Stimulated activated CD4-positive, alpha-beta T cell treated with anti-CD3 and anti-CD28 coated beads, Interleukin-4, amount 100 ng/mL, for 48 hours (primary cell): ENCODE data around the gene SSPN.
"Not testable (repeated sequence)": the region's sequence is repeated elsewhere in the genome, so short reads cannot be mapped to it uniquely, and the experiment has no call there.

Experiments used
- DNase-seq, 2 donors: peaks; one replicate each; pipeline ENCODE4 v3.0.0-alpha.2; 2020; ENCODE audit warnings: low read depth in 2 of 2

The SSPN gene

DNA sequence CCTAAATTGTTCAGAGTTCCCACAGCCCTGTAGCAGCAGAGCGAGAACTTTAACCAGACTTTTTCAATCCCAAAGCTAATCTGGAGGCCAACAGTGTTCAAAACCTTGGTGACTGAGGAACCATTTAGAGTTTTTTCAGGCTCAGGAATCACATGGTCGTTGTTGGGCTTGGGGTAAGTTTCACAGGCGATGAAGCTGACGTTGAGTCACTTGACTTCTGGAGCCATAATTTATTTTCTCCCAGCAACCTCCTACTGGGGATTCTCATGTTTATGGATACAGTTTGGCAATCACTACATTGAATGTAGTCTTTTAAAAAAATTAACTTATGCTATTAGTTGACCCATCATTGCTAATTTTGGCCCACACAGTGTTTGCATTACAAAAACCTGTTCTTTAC lies 34.5 kb downstream of the SSPN start:
- DNase-seq = no peak

DNA sequence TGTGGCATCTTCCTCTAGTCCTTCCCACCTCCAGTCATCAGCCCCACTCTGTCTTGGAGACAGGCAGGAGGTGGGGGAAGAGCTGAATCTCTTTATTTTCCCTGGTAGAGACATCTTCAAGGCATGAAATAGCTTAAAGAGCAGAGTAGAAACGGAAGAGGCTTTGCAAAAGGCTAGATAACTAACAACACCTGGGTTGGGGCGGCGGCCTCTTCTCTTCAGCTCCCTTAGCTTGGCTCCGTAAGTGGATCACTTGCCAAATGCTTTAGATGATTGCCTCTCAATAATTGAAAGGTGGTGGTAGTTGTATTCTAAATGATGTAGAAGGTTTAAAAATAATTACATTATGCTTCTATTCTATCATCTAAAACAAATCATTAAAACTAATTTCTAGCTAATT lies 36.1 kb downstream of the SSPN start:
- no peak for DNase-seq

DNA sequence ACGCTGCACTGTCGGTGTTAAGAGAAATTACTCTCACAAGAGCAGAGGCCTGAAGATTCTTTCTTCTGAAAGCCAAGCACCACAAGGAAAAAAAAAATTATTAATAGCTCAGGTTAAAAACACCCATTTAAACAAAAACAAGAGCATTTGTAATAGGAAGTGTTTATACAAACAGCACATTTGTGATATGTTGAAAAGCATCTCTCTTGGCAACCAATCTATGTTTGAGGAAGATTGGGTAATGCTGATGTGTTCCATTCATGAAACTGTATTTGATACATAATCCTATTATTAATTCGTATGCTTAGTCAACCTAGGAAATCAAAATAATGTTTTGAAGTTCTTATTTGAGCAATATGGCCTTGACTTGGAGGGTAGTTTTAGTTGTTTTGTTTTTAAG lies 36.5 kb downstream of the SSPN start:
- DNase-seq = no peak

DNA sequence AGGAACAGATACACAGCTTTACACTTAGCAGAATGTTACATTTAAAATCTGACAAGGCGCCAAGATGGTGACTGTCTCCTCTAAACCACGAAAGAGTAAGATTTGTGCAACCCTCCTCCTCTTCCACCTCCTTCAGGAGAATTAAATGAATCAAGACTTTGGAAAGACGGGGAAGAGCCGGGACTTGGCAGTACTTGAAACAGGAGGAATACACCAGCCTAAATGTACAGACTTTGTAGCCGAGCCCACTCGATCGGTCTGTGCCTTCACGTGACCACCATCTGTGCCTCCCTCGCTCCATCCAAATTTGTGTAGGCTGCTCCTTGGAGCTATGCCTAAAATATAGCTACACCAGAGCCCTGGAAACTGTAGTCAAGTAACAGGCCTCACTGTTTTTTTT lies 38.3 kb downstream of the SSPN start:
- no peak for DNase-seq

DNA sequence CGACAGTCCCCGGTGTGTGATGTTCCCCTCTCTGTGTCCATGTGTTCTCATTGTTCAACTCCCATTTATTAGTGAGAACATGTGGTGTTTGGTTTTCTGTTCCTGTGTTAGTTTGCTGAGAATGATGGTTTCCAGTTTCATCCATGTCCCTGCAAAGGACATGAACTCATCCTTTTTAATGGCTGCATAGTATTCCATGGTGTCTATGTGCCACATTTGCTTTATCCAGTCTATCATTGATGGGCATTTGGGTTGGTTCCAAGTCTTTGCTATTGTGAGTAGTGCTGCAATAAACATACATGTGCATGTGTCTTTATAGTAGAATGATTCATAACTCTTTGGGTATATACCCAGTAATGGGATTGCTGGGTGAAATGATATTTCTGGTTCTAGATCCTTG lies 40.1 kb downstream of the SSPN start:
- DNase-seq = not testable (repeated sequence)

DNA sequence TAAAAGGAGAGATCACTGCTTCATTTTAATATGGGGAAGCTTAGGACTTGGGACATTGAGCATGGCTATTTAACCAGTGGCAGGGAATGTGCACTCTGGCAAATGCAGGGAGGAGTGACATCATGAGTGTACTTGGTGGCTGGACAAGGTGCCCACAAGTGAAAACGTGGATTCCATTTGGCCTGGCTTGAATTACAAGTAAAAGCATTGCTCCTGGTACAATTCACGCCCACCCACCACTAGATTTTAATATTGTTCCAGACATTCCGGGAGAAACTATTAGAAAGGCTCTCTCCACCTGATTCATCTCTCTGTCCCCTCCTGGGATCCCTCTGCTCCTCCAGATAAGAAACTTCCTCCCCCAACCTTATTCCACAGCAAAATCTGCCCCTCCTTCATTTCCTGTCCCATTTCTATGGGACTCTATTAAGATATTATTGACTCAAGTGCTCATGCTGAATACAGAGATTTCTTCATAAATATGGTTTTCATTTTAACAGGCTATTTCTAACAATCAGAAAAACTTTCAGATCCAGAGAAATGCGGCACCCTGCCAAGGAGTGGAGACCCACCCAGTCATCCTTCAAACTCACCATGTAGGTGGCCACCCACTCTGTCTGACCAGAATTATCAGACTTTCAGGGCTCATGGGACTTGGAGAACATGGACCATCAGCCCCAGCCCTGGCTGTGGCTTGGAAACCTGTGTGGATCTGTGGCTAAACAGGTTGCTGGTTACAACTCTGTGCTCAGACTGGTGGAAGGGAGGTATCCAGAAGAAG lies 43.2 kb downstream of the SSPN start:
- no peak for DNase-seq

DNA sequence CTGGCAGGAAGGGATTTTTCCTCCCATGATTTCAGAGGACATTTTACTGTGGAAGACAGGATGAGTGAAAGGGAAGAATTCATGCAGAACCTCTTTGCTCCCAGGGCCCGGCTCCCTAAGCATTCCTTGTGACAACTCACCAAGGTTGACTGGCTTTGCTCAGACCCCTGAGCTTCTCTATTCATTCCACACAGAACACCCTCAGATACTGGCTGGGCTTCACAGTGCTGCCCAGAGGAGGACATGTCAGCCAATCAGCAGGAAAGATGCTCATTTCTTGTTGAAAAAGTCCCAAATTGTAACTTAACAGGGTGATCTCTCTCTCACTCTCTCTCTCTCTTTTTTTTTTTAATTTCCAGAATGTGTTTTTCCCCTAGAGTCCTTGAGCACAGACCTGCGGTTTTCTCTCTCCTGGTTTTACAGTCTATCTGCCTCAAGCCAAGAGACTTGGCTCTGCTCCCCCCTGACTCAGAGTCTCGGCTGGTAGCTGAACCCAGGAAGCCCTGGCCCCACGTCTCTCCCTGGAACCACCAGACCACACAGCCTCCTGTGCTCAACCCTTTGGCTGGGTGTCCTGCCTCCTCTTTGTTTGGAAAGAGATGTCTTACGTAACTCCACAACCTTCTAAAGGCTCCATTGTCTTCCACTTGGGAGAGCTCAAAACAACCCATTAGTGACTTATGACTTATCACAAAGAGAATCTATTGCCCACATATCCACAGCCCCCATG lies 43.9 kb downstream of the SSPN start:
- DNase-seq = no peak

DNA sequence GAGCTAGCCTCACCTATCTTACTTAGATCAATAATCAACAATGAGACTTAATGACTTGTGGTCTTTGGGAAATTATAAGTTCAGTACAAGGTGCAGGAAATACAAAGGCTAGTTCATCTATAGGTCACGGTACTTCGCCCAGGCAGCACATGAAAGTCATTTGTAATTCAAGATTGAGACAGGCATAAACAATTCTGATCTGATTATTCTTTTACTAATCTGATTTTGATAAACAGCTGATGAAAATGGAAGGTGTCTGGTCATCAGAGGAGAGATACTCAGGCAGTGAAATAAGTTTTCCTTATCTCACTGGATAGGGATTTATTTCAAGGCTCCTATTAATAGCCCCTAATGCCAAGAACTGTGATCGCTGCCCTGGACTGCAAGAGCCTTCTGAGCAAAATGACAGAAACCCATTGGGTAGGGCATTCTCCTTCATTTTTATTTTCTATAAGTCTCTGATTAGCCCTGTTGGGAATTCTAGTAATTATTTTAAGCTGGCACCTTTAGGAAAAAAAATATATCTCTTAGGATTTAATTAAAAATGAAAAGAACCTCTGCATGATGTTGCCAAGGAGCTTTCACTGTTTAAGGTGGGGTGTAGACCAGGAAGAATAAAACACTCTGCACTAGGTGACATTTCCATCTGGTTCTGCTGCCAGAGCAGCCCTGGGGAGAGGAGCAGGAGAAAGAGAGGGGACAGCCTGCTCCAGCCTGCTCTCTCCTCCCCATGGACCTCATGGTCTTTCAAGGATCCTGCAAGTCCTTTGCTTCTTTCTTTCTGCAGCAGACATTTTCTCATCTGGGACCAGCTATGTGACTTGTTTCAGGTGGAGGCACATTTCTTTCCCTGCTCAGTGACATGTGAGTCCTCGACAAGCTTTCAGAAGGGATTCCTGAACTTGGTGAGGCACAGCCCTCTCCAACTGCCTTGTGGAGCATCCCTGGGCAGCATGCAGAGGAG lies 44.8 kb downstream of the SSPN start:
- DNase-seq = no peak

DNA sequence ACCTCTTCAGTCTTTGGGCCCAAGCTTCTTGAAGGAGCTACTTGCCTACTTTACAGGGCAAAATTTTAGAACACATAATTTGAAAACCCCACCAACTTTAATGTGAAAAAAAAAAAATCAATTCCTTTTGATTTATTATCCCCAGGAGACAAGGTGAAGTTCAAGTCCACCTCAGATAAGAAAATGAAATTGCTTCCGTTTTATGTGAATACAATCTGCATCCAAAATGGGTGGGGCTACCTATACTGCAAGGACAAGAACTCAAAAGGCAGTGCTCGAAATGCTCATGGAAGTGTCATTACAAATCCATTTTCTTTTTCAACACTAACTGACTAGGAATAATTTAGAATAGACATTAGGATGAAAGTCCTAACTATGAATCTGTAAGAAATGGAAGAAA lies 45.7 kb downstream of the SSPN start:
- DNase-seq = no peak

DNA sequence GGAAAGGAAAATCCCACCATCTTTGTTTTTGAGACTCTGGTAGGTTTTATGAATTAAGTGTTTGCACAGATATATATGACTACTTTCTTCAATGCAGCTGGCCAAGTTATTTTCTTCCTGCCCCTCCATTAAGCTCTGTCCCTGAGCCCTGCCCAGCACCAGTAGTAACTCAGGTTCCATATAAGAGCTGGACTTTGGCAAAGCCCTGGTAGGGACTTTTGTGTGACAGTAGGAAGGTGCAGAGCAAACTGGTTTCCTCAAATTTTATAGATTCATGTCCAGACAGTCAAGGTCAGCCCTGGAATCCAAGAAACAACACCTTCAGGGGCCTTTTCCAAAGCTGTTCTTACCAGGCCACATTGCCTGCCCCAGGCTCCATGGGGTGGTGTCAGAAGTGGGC lies 47.3 kb downstream of the SSPN start:
- no peak for DNase-seq

DNA sequence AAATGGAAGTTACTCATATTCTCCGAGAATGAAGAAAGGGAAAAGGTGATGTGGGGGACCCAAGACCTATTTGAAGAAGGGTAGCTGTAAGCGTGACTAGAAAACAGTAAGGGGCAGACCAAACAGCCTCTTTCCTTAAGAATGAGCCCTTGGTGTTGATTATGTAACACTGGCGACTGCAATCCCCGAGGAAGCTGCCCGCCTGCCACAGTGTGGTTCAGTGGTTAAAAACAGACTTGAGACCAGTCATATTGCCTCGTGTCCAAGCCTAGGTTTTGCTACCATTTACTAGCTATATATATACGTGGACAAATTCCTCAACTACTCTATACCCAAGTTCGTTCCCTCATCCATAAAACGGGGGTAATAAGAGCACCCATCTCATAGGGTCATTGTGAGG lies 49.1 kb downstream of the SSPN start:
- DNase-seq = no peak

DNA sequence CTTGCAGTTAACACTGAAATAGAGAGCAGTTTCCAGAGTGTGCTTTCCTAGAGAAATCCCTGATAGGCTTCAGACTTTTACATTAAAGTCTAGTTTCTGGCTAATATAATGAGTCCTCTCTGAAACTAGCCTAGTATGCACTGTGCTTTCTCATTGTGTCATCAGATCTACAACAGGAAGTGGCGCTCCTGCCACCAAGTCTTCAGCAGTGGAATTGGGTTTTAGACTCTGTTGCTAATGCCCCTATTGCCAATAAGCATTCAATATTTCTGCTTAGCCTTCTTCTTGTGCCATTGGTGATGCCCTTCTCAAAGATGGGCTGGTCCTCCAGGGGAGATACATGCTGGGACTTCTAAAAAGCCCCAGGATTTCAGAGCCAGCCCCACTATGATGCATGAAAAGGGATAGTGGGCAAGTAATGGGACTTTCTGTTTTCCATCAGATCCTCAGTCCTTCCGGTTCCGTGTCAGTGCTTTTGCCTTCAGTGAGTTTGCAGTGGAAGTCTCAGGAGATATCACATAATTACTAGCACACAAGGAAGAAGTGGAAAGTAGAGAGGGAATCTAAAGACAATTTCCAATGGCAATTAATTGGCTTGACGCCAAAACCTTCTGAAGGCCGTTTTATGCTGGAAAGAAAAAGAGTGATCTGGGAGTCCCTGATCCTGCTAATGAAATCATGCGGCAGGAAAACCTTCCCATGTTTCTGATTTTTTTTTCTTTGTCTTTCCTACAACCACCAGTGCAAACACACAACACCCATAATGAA lies 50.0 kb downstream of the SSPN start:
- DNase-seq = no peak

DNA sequence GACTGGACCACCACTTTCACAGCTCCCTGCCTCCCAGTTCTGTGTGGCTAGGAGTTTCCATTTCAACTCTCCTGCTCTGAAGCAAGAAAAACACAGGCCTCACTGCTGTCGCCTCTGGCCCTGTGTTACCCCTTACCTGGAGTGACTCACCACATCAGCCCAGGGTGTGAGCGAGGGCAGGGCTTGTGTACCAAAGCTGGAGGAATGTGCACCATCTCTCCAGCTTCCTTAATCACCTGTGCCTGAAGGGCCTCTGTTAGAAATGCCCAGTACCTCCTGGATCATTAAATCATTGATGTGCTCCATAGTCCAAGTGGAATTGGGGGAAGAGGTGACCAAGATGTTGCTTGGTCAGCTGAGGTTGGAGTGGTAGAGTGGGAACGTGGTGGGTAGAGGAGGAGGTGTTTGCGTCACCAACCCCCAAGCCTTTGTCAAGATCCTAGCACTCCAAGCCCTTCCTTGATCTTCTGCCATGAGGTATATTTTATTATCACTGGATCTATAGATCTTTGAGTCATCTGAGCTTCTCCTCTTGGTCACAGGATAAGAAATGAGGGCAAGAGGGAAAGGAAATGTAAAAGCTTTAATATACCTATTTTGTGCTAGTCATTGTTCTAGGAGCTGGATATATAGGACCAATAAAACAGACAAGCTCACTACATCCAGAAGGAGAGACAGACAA lies 51.3 kb downstream of the SSPN start:
- no peak for DNase-seq

DNA sequence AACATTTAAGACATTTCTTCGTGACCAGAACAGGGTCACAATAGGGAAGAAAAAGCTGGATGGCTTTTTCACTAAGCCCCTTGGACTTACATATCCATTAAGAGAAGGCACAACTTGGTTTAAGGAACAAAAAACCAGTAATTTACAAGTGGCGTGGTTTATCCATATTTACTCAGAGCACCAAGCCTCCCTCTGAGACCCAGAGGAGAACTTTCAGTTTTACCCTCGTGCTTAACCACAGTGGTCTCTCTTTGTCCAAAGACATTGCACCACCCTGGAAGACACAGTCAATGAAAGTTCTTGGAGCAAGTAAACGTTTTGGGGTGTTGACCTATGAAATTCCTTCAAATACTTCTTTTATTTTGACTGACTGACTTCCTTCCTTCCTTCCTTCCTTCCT lies 52.5 kb downstream of the SSPN start:
- DNase-seq = no peak

DNA sequence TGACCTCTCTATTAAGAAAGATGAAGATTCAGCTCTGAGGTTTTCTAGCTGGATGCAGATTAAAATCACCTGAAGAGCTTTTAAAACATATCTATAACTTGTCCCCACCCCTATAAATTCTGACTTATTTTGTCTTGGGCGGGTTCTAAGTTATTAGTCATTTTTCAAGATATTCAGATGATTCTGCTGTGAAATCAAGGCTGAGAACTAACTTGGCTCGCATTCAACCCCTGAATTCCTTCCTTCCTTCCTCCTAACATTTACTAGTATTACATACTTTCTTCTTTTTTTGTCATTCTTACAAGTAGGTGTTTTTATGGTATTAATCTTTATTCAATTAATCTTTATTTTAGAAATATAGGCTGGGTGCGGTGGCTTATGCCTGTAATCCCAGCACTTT lies 55.4 kb downstream of the SSPN start:
- DNase-seq = no peak

DNA sequence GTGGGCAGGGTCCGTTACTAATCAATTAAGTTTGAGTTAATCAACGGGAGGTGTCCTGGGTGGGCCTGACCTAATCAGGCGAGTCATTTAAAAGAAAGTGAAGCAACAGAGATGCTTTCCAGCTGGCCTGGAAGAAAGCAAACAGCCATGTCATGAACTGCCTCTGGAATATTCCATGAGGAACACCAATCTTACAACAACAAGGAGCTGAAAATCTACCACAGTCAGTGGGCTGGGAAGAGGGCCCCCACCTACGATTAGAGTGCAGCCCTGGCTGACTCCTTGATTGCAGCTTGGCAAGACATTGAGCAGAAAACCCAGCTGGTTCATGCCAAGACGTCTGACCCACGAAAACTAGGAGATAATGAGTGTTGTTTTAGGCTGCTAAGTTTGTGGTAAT lies 56.2 kb downstream of the SSPN start:
- DNase-seq = no peak

DNA sequence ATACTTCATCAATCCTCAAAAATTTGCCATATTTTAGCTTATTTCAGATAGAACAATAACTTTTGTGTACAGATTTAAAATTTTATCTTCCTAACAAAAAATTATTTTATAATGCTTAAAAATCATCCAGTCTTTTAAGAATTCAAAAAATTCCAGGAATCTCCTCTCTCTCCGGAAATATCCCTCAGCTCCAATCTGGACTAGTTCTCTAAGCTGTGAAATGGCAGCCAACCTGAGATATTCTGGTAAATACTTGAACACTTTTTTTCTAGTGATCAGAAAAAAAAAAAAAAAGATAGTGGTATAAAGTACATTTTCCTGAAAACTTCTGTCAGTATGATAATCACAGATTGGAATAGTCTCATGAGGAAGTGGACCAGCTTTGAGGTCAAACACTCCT lies 57.6 kb downstream of the SSPN start:
- no peak for DNase-seq

DNA sequence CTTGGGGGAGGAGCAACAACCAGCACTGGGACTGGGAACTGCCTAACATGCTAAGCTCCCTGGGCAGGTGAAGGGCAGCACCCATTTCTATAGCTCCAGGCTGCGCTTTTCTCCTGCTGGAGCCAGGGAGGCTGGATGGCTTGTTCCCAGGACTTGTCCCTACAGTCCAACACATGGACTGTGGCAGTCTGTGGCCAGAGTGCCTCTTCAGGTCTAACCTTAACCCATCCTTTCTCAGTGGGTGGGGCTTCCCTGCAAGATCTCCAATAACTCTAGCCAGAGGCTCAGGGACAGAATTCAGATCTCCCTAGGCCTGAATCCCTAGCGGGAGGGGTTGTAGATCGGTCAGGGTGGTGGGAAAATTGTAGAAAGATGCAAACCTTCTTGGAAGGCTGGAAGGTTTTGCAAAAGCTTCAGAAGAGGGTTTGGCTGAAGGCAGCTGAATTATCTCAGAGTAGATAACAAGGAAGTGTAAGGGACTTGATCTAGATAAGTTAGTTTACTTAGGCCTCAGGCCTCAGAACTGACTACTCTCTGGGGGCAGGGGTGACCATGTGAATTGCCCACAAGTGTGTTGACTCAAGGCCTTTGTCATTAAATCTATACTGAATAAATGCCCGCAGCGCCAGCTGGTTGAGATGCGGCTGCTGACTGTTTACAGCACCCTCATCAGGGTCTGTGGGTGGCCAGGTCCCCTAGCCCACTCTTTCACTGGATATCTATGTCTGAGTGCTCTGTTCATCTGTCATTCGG lies 60.7 kb downstream of the SSPN start:
- DNase-seq = no peak

DNA sequence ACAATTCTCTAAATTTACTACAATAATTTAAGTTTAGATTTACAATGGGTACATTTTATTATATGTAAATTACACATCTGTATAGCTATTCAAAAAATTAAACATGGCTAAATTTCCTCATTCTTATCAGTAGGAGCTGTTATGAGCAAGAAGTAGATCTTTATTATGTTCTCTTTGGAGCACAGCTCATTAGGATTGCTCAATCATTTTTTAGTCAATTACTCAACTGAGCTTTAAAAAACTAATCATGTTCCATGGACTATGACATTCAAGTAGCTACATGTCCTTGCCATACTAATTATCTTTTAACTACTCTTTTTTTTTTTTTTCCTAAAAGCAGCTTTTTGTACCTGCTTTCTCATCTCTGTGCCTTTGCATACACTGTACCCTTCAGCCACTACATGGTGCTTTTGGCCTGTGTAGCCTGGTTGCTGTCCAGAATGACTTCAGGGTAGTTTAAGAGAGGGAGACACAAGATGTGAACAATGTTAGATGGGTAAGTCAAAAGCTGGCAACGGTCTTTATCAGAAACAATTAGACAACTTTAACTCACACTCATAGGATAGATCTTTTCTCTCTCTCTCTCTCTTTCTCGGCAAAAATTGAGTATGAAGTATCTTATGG lies 69.0 kb downstream of the SSPN start:
- DNase-seq = no peak

DNA sequence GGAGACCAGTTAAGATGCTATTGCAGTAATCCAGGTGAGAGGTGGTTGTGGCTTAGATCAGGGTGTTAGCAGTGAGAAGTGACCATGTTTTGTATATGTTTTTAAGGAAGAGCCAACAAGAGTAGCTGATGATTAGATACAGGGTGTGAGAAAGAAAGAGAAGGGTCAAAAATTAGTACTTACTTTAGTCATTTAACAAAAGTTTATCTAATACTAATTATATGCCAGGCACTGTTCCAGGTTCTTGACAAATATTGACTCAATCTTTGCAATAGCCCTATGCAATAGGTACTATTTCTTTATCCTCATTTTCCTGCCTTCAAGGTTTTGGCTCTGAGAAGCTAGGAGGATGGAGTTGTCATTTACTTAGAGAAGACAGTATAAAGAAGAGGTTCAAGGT lies 70.2 kb downstream of the SSPN start:
- no peak for DNase-seq
